NCI-H2196 treated with DMSO at 0.1 percent for 48 hours (cell line): ENCODE data around the gene CACUL1.
"Not testable (repeated sequence)": the region's sequence is repeated elsewhere in the genome, so short reads cannot be mapped to it uniquely, and the experiment has no call there.

ENCODE experiments used
- DNase-seq: peaks from one replicate; lab custom pipeline; 2025; ENCODE audit not compliant: unreplicated experiment; lab: John Stamatoyannopoulos, UW

Gene CACUL1

GRCh38 chr10:118754556-118755423, at the start of gene CACUL1:
Gene CACUL1 (minus strand): TSS chr10:118754970. CDS start chr10:118754762, 208 bp downstream.
- DNase-seq, result peak; percentile 83

- DNase-seq, result no peak
These were observed 49.5 kb upstream of the CACUL1 start for GRCh38 chr10:118804262-118804773.

- DNase-seq, result no peak
These were observed 47.5 kb upstream of the CACUL1 start for GRCh38 chr10:118802126-118802793.

- no peak for DNase-seq
These were observed 46.1 kb upstream of the CACUL1 start for GRCh38 chr10:118800920-118801319.

GRCh38 chr10:118799777-118800176, 45.0 kb upstream of the CACUL1 start:
- peak; percentile 3 for DNase-seq

- peak; percentile 4 for DNase-seq
These were observed 43.5 kb upstream of the CACUL1 start for GRCh38 chr10:118798231-118798662.

GRCh38 chr10:118794971-118795370, 40.2 kb upstream of the CACUL1 start:
- not testable (repeated sequence) for DNase-seq

GRCh38 chr10:118793545-118793944, 38.8 kb upstream of the CACUL1 start:
- DNase-seq, result peak; percentile 8

GRCh38 chr10:118792526-118792925, 37.8 kb upstream of the CACUL1 start:
- DNase-seq, result no peak

- DNase-seq, result no peak
These were observed 35.3 kb upstream of the CACUL1 start for GRCh38 chr10:118790058-118790457.

GRCh38 chr10:118785551-118785950, 30.8 kb upstream of the CACUL1 start:
- no peak for DNase-seq

- no peak for DNase-seq
These were observed 29.2 kb upstream of the CACUL1 start for GRCh38 chr10:118783776-118784545.

GRCh38 chr10:118782916-118783465, 28.2 kb upstream of the CACUL1 start:
- DNase-seq, result not testable (repeated sequence)

GRCh38 chr10:118781541-118781940, 26.8 kb upstream of the CACUL1 start:
- DNase-seq, result no peak

GRCh38 chr10:118778727-118779126, 24.0 kb upstream of the CACUL1 start:
- no peak for DNase-seq

GRCh38 chr10:118776960-118777359, 22.2 kb upstream of the CACUL1 start:
- DNase-seq, result no peak

- no peak for DNase-seq
These were observed 21.3 kb upstream of the CACUL1 start for GRCh38 chr10:118776033-118776432.

GRCh38 chr10:118775478-118775877, 20.7 kb upstream of the CACUL1 start:
- no peak for DNase-seq

GRCh38 chr10:118773041-118773440, 18.3 kb upstream of the CACUL1 start:
- DNase-seq, result no peak

- DNase-seq, result no peak
These were observed 17.2 kb upstream of the CACUL1 start for GRCh38 chr10:118771976-118772375.
